GM18519 (cell line): ENCODE data around the gene ZNF22.
"Not testable (repeated sequence)": the region's sequence is repeated elsewhere in the genome, so short reads cannot be mapped to it uniquely, and the experiment has no call there.

ENCODE experiments used
- ATAC-seq: cut with Tn5 transposase; IDR thresholded peaks from one replicate; pipeline ENCODE4 v1.9.1; 2021; ENCODE audit warnings: mild to moderate bottlenecking, moderate library complexity; ENCODE audit not compliant: unreplicated experiment, low FRiP score

Gene ZNF22

GRCh38 chr10:45004661-45005060, 3.9 kb downstream of the ZNF22 start:
- no peak for ATAC-seq

- no peak for ATAC-seq
These were observed 4.6 kb downstream of the ZNF22 start for GRCh38 chr10:45005284-45005683.

- ATAC-seq: no peak
These were observed 5.7 kb downstream of the ZNF22 start for GRCh38 chr10:45006276-45007030.

GRCh38 chr10:45008524-45009161, 7.9 kb downstream of the ZNF22 start:
- no peak for ATAC-seq

- not testable (repeated sequence) for ATAC-seq
These were observed 13.8 kb downstream of the ZNF22 start for GRCh38 chr10:45014557-45014956.

GRCh38 chr10:45015590-45015989, 14.9 kb downstream of the ZNF22 start:
- ATAC-seq: no peak

GRCh38 chr10:45023426-45023825, 22.7 kb downstream of the ZNF22 start:
- no peak for ATAC-seq

GRCh38 chr10:45034301-45034700, 33.6 kb downstream of the ZNF22 start:
- ATAC-seq: no peak

- ATAC-seq: no peak
These were observed 35.0 kb downstream of the ZNF22 start for GRCh38 chr10:45035673-45036072.

GRCh38 chr10:45040921-45041542, 40.3 kb downstream of the ZNF22 start:
- no peak for ATAC-seq

GRCh38 chr10:45044290-45044689, 43.6 kb downstream of the ZNF22 start:
- no peak for ATAC-seq

GRCh38 chr10:45050551-45051235, 50.0 kb downstream of the ZNF22 start:
- no peak for ATAC-seq

GRCh38 chr10:45052700-45053099, 52.0 kb downstream of the ZNF22 start:
- no peak for ATAC-seq

- ATAC-seq: no peak
These were observed 52.9 kb downstream of the ZNF22 start for GRCh38 chr10:45053569-45054100.
